ENCODE results near the gene SIPA1L3.

SIPA1L3 gene

GRCh38 chr19:38111898-38112297, 204.9 kb downstream of the SIPA1L3 start:
- no peak overlapping the region for H3K4me3 ChIP-seq
- H3K9me3 ChIP-seq = 0 out of 2 replicates have a peak, but pooled peaks cover 4% of the 10 kb centered on the region
- no peaks in the 10 kb centered on the region for H3K27me3 ChIP-seq
- H3K4me2 ChIP-seq = no peak overlapping the region
- peaks cover 34% of the 10 kb centered on the region for H3K4me1 ChIP-seq
- no peaks in the 10 kb centered on the region for H4K20me1 ChIP-seq
- H3K36me3 ChIP-seq = peaks cover 75% of the 10 kb centered on the region
- TF ChIP-seq Cebpa-rat (IDR thresholded peaks at IDR 0.05) = no peak
- no peak overlapping the region for H3K9ac ChIP-seq
- H3K27ac ChIP-seq = no peak overlapping the region

- peaks cover 75% of the 10 kb centered on the region for H3K36me3 ChIP-seq
- no peak for TF ChIP-seq Cebpa-rat (IDR thresholded peaks at IDR 0.05)
- H3K9ac ChIP-seq = no peak overlapping the region
Measured at GRCh38 chr19:38114651-38115050, 207.6 kb downstream of the SIPA1L3 start.

GRCh38 chr19:38115271-38115802, 208.3 kb downstream of the SIPA1L3 start:
- Histone ChIP-seq H3K27me3 (no peaks in the 10 kb centered on the region), H3K36me3 (peaks cover 75% of the 10 kb centered on the region), H3K4me1 (peaks cover 40% of the 10 kb centered on the region), H3K27ac (peak overlapping the region; percentile 48), H3K4me2 (peak overlapping the region; percentile 68), H3K9me3 (peaks cover 38% of the 10 kb centered on the region), H3K9ac (no peak overlapping the region), H4K20me1 (no peaks in the 10 kb centered on the region), H3K4me3 (no peak overlapping the region)
- TF ChIP-seq Cebpa-rat (IDR thresholded peaks at IDR 0.05) = no peak

More at GRCh38 chr19:38114651-38115050, 207.6 kb downstream of the SIPA1L3 start:
- Histone ChIP-seq H3K27me3 (no peaks in the 10 kb centered on the region), H3K4me3 (no peak overlapping the region), H3K9me3 (peaks cover 31% of the 10 kb centered on the region), H4K20me1 (no peaks in the 10 kb centered on the region), H3K4me1 (peaks cover 40% of the 10 kb centered on the region), H3K4me2 (peak overlapping the region; percentile 68), H3K27ac (peak overlapping the region; percentile 48)

GRCh38 chr19:38118176-38118575, 211.2 kb downstream of the SIPA1L3 start:
- Histone ChIP-seq H3K27ac (no peak overlapping the region), H3K9ac (no peak overlapping the region), H3K4me3 (no peak overlapping the region), H3K36me3 (peaks cover 73% of the 10 kb centered on the region), H3K4me1 (peaks cover 33% of the 10 kb centered on the region), H3K27me3 (no peaks in the 10 kb centered on the region), H4K20me1 (no peaks in the 10 kb centered on the region), H3K9me3 (peaks cover 65% of the 10 kb centered on the region), H3K4me2 (0 out of 2 replicates have a peak overlapping the region, but pooled peaks have one; percentile 5)
- TF ChIP-seq Cebpa-rat (IDR thresholded peaks at IDR 0.05) = peak; percentile 71

GRCh38 chr19:38120471-38121025, 213.5 kb downstream of the SIPA1L3 start:
- peaks cover 80% of the 10 kb centered on the region for H3K9me3 ChIP-seq
- peaks cover 9% of the 10 kb centered on the region for H3K4me1 ChIP-seq
- no peaks in the 10 kb centered on the region for H3K27me3 ChIP-seq
- H3K27ac ChIP-seq = no peak overlapping the region
- peaks cover 71% of the 10 kb centered on the region for H3K36me3 ChIP-seq
- H3K4me3 ChIP-seq = no peak overlapping the region
- TF ChIP-seq Cebpa-rat (IDR thresholded peaks at IDR 0.05) = no peak
- H3K9ac ChIP-seq = no peak overlapping the region
- H3K4me2 ChIP-seq = no peak overlapping the region
- H4K20me1 ChIP-seq = no peaks in the 10 kb centered on the region

- no peak overlapping the region for H3K27ac ChIP-seq
- TF ChIP-seq Cebpa-rat (IDR thresholded peaks at IDR 0.05) = no peak
- H4K20me1 ChIP-seq = no peaks in the 10 kb centered on the region
- peaks cover 74% of the 10 kb centered on the region for H3K9me3 ChIP-seq
- H3K36me3 ChIP-seq = peaks cover 69% of the 10 kb centered on the region
- no peak overlapping the region for H3K4me3 ChIP-seq
- H3K27me3 ChIP-seq = no peaks in the 10 kb centered on the region
- H3K4me2 ChIP-seq = no peak overlapping the region
- H3K4me1 ChIP-seq = peaks cover 6% of the 10 kb centered on the region; the same call in 1 of the 2 replicates
- H3K9ac ChIP-seq = no peak overlapping the region
Measured at GRCh38 chr19:38122402-38123093, 215.5 kb downstream of the SIPA1L3 start.

GRCh38 chr19:38125238-38125637, 218.2 kb downstream of the SIPA1L3 start:
- Histone ChIP-seq H3K27ac (no peak overlapping the region), H4K20me1 (no peaks in the 10 kb centered on the region), H3K9ac (no peak overlapping the region), H3K4me3 (no peak overlapping the region), H3K27me3 (no peaks in the 10 kb centered on the region), H3K4me2 (no peak overlapping the region), H3K36me3 (peaks cover 44% of the 10 kb centered on the region), H3K9me3 (peaks cover 47% of the 10 kb centered on the region), H3K4me1 (no peaks in the 10 kb centered on the region)
- no peak for TF ChIP-seq Cebpa-rat (IDR thresholded peaks at IDR 0.05)

GRCh38 chr19:38130399-38130798, 223.4 kb downstream of the SIPA1L3 start:
- Histone ChIP-seq H3K9ac (no peak overlapping the region), H3K4me2 (no peak overlapping the region), H3K27ac (no peak overlapping the region), H4K20me1 (no peaks in the 10 kb centered on the region), H3K36me3 (peaks cover 48% of the 10 kb centered on the region), H3K4me1 (no peaks in the 10 kb centered on the region), H3K4me3 (no peak overlapping the region), H3K27me3 (no peaks in the 10 kb centered on the region), H3K9me3 (peaks cover 5% of the 10 kb centered on the region)
- no peak for TF ChIP-seq Cebpa-rat (IDR thresholded peaks at IDR 0.05)

- no peak for TF ChIP-seq Cebpa-rat (IDR thresholded peaks at IDR 0.05)
- H3K27ac ChIP-seq = no peak overlapping the region
Measured at GRCh38 chr19:38132781-38133180, 225.8 kb downstream of the SIPA1L3 start.

GRCh38 chr19:38133319-38133718, 226.3 kb downstream of the SIPA1L3 start:
- Histone ChIP-seq H3K4me1 (no peaks in the 10 kb centered on the region), H3K27ac (no peak overlapping the region)
- no peak for TF ChIP-seq Cebpa-rat (IDR thresholded peaks at IDR 0.05)

More at GRCh38 chr19:38132781-38133180, 225.8 kb downstream of the SIPA1L3 start:
- H3K9ac ChIP-seq = no peak overlapping the region
- no peaks in the 10 kb centered on the region for H4K20me1 ChIP-seq
- no peaks in the 10 kb centered on the region for H3K4me1 ChIP-seq
- no peaks in the 10 kb centered on the region for H3K27me3 ChIP-seq
- H3K9me3 ChIP-seq = no peaks in the 10 kb centered on the region
- no peak overlapping the region for H3K4me3 ChIP-seq
- H3K4me2 ChIP-seq = no peak overlapping the region
- peaks cover 42% of the 10 kb centered on the region for H3K36me3 ChIP-seq

More at GRCh38 chr19:38133319-38133718, 226.3 kb downstream of the SIPA1L3 start:
- Histone ChIP-seq H3K36me3 (peaks cover 46% of the 10 kb centered on the region), H3K4me2 (no peak overlapping the region), H3K4me3 (no peak overlapping the region), H3K27me3 (no peaks in the 10 kb centered on the region), H3K9me3 (no peaks in the 10 kb centered on the region), H4K20me1 (no peaks in the 10 kb centered on the region), H3K9ac (no peak overlapping the region)

All from BLaER1 (cell line).